Endodermal cell (in vitro differentiated cells): Measurements from ENCODE around the gene PRICKLE1. TPM values are rescaled to one million over a fixed set of nuclear protein-coding genes. Genes with fewer than 3 reads are reported as not detected.

ENCODE experiments used
- DNase-seq: peaks from one replicate; pipeline ENCODE4 v3.0.0-alpha.2; 2017
- H3K27ac ChIP-seq: 2 replicates; pipeline ENCODE4 v1.5.1; 2013; ENCODE audit warnings: mild to moderate bottlenecking, low read depth, low read length, moderate library complexity
- H3K27me3 ChIP-seq: 2 replicates; pipeline ENCODE4 v1.6.1; 2013; ENCODE audit warnings: mild to moderate bottlenecking, low read length, moderate library complexity; ENCODE audit not compliant: insufficient read depth, control insufficient read depth, poor library complexity, severe bottlenecking
- H3K36me3 ChIP-seq: 2 replicates; pipeline ENCODE4 v1.7.0; 2013; ENCODE audit warnings: mild to moderate bottlenecking, low read length, moderate library complexity; ENCODE audit not compliant: control insufficient read depth, insufficient read depth
- H3K4me1 ChIP-seq: one replicate; pipeline ENCODE4 v1.7.0; 2013; ENCODE audit warnings: low read length; ENCODE audit not compliant: control insufficient read depth, insufficient read depth
- H3K4me3 ChIP-seq: 2 replicates; pipeline ENCODE4 v1.5.1; 2013; ENCODE audit warnings: mild to moderate bottlenecking, low read length, moderate library complexity
- H3K9ac ChIP-seq: 2 replicates; pipeline ENCODE4 v1.6.1; 2013; ENCODE audit warnings: mild to moderate bottlenecking, low read length, moderate library complexity; ENCODE audit not compliant: poor library complexity, severe bottlenecking; ENCODE audit errors: extremely low read depth
- H3K9me3 ChIP-seq: 2 replicates; pipeline ENCODE4 v1.6.1; 2013; ENCODE audit warnings: mild to moderate bottlenecking, low read length, moderate library complexity; ENCODE audit not compliant: control insufficient read depth
- H3K27ac Mint-ChIP-seq: 2 replicates; pipeline ENCODE4 v1.8.0; 2020; ENCODE audit warnings: mixed read lengths
- H3K27me3 Mint-ChIP-seq: 2 replicates; pipeline ENCODE4 v1.8.0; 2021; ENCODE audit warnings: mild to moderate bottlenecking, mixed read lengths; ENCODE audit not compliant: insufficient read depth
- H3K36me3 Mint-ChIP-seq: 2 replicates; pipeline ENCODE4 v1.8.0; 2020; ENCODE audit warnings: low read depth, mixed read lengths
- H3K4me1 Mint-ChIP-seq: 2 replicates; pipeline ENCODE4 v1.8.0; 2020; ENCODE audit warnings: mixed read lengths
- H3K4me3 Mint-ChIP-seq: 2 replicates; pipeline ENCODE4 v1.8.0; 2020; ENCODE audit warnings: mild to moderate bottlenecking, moderate library complexity, mixed read lengths
- H3K9me3 Mint-ChIP-seq: 2 replicates; pipeline ENCODE4 v1.8.0; 2020; ENCODE audit warnings: mild to moderate bottlenecking, mixed read lengths
- WGBS, 2 experiments: methylation state at CpG; one replicate each; pipeline versions ENCODE4 v1.1.5 to v1.1.7; 2013; ENCODE audit warnings: missing lambda C conversion rate in 2 of 2, mixed read lengths in 1 of 2; ENCODE audit not compliant: insufficient coverage in 1 of 2, insufficient read length in 1 of 2; 5-methylcytosine and 5-hydroxymethylcytosine counted together
- total RNA-seq, 2 donors: library from RNA; stranded (reverse); fragmentation: NEBNext Ultra II Directional in 1 of 2; extraction: Animal tissue kit (Norgen Biotek cat#: 25700) in 1 of 2; gene quantifications; 2 replicates in 1 of 2; 3 replicates in 1 of 2; pipeline ENCODE4 v1.2.1, GENCODE V29; 2021
- TF ChIP-seq, protein P1 (sequence below): fragments of 200-600 bp; sonication (generic); conservative IDR thresholded peaks from 2 replicates; pipeline ENCODE4 v1.5.0; 2021; ENCODE audit warnings: antibody characterized with exemption, mild to moderate bottlenecking

Gene PRICKLE1
- total RNA-seq, 2 donors from 2014 or later = 8.3 to 20.6 TPM

DNA sequence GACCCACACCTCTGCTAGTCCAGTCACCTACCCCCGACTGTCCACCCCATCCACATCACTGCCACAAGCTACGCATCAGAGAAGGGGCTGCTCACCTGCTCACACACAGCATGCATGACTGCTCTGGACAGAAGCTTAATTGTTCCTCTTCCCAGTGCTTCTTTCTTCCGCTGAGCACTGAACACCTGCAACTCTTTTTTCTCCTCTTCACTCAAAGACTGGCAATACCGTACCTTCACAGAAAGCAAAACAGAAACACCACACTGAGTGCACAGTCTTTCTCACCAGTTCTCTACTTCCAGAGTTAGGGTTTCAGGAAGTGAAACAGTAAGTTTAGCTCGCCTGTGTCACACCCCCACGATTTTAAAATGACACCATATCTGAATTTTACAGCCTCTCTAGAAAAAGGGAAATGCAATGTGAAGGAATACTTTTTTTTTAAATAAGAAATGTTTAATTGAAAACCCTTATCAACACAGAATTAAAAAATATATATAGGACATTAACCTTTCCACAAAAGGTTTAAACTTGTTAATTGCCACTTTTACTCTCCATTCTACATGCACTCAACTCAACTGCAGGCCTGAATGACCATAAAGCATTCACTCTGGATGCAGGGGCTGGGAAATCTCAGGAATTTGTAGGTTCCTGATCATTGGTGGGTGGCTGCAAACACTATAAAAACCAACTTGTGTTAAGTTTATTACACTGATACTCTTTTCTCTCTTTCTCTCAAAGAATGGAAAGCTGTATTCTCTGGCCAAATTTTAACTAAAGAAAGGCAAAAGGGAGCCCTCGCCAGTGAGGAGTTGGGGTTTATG, 120.0 kb downstream of the PRICKLE1 start:
- Mint-ChIP-seq H3K27me3 (no peaks in the 10 kb centered on the region), H3K27ac (no peak overlapping the region), H3K4me3 (no peak overlapping the region), H3K9me3 (no peaks in the 10 kb centered on the region), H3K36me3 (peaks cover 42% of the 10 kb centered on the region), H3K4me1 (peaks cover 32% of the 10 kb centered on the region)
- no peak overlapping the region for H3K4me3 ChIP-seq
- TF ChIP-seq, protein P1, sequence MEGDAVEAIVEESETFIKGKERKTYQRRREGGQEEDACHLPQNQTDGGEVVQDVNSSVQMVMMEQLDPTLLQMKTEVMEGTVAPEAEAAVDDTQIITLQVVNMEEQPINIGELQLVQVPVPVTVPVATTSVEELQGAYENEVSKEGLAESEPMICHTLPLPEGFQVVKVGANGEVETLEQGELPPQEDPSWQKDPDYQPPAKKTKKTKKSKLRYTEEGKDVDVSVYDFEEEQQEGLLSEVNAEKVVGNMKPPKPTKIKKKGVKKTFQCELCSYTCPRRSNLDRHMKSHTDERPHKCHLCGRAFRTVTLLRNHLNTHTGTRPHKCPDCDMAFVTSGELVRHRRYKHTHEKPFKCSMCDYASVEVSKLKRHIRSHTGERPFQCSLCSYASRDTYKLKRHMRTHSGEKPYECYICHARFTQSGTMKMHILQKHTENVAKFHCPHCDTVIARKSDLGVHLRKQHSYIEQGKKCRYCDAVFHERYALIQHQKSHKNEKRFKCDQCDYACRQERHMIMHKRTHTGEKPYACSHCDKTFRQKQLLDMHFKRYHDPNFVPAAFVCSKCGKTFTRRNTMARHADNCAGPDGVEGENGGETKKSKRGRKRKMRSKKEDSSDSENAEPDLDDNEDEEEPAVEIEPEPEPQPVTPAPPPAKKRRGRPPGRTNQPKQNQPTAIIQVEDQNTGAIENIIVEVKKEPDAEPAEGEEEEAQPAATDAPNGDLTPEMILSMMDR = no peak
- H3K9me3 ChIP-seq = no peaks in the 10 kb centered on the region
- 88 to 100% methylated on average over 2 to 7 of the region's 7 CpGs for WGBS, 2 experiments
- H3K4me1 ChIP-seq = peaks cover 17% of the 10 kb centered on the region
- no peak for DNase-seq
- peaks cover 45% of the 10 kb centered on the region for H3K36me3 ChIP-seq
- no peak overlapping the region for H3K9ac ChIP-seq
- H3K27me3 ChIP-seq = no peaks in the 10 kb centered on the region
- H3K27ac ChIP-seq = no peak overlapping the region

DNA sequence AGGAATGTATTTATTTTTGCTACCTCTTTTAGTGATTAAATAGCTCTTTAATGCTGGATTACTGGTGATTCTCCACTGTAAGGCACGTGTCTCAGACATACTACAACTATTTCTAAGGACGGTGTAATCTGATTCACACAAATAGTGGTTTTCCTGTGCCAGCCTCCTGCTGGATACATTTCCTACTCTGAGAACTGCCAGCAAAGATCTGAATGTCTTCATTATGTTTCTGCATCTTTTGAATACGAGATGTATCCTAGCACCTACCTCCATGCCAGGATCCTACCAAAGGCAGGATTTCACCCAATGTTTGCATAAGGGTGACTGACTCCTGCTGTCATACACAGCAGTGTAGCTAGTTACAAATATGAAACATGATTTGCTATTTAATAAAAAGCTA, 120.6 kb downstream of the PRICKLE1 start:
- Histone ChIP-seq H3K27me3 (no peaks in the 10 kb centered on the region), H3K9me3 (no peaks in the 10 kb centered on the region), H3K4me3 (no peak overlapping the region), H3K27ac (no peak overlapping the region), H3K4me1 (peaks cover 17% of the 10 kb centered on the region), H3K9ac (no peak overlapping the region), H3K36me3 (peaks cover 51% of the 10 kb centered on the region)
- Mint-ChIP-seq H3K27me3 (no peaks in the 10 kb centered on the region), H3K27ac (no peak overlapping the region), H3K4me1 (peaks cover 31% of the 10 kb centered on the region), H3K9me3 (no peaks in the 10 kb centered on the region), H3K36me3 (peaks cover 47% of the 10 kb centered on the region), H3K4me3 (no peak overlapping the region)
- whole genome bisulfite sequencing, 2 experiments = 93 to 95% methylated on average over 3 of the region's 3 CpGs
- no peak for DNase-seq
- TF ChIP-seq, protein P1 = no peak

DNA sequence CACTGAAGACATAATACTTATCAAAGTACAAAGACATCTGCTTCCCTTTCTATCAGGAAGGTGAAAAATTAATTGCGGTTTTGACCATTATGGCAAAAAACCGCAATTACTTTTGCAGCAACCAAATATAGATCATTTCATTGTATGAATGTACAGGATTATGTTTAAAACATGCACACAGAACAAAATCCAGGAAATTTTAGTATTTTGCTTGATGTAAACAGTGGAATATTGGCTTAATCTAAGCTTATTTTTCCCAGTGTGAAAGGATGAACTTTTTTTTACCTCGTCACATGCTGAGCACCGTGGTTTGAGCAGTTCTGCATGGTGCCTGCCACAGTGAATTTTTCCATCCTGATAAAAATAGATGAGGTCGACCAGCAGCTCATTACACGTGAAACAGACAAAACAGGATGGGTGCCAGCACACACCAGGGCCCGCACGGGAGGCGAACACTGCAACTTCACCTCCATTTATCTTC, 121.2 kb downstream of the PRICKLE1 start:
- H3K4me3 Mint-ChIP-seq = no peak overlapping the region
- no peak overlapping the region for H3K27ac ChIP-seq
- no peaks in the 10 kb centered on the region for H3K27me3 ChIP-seq
- no peak overlapping the region for H3K9ac ChIP-seq
- no peaks in the 10 kb centered on the region for H3K27me3 Mint-ChIP-seq
- H3K4me1 ChIP-seq = peaks cover 17% of the 10 kb centered on the region
- H3K27ac Mint-ChIP-seq = no peak overlapping the region
- no peaks in the 10 kb centered on the region for H3K9me3 ChIP-seq
- peaks cover 56% of the 10 kb centered on the region for H3K36me3 ChIP-seq
- no peak overlapping the region for H3K4me3 ChIP-seq
- H3K4me1 Mint-ChIP-seq = peaks cover 27% of the 10 kb centered on the region
- H3K9me3 Mint-ChIP-seq = no peaks in the 10 kb centered on the region
- 94 to 100% methylated on average over 2 to 7 of the region's 9 CpGs for WGBS, 2 experiments
- no peak for DNase-seq
- H3K36me3 Mint-ChIP-seq = peaks cover 51% of the 10 kb centered on the region
- TF ChIP-seq, protein P1 = no peak
